K562 treated with DMSO at 1 percent for 24 hours (cell line): ENCODE measurements around the gene ERC1. TPM values are rescaled to one million over a fixed set of nuclear protein-coding genes. Genes with fewer than 3 reads are reported as not detected.

Source experiments
- total RNA-seq: library from RNA; unstranded; fragments of 300-600 nt; gene quantifications from 2 replicates; pipeline ENCODE4 v1.2.3, GENCODE V29; 2022; ENCODE audit warnings: low read depth; ENCODE audit not compliant: insufficient read depth

ERC1 gene
- 5.3 and 5.7 TPM in 2 replicates for total RNA-seq

DNA sequence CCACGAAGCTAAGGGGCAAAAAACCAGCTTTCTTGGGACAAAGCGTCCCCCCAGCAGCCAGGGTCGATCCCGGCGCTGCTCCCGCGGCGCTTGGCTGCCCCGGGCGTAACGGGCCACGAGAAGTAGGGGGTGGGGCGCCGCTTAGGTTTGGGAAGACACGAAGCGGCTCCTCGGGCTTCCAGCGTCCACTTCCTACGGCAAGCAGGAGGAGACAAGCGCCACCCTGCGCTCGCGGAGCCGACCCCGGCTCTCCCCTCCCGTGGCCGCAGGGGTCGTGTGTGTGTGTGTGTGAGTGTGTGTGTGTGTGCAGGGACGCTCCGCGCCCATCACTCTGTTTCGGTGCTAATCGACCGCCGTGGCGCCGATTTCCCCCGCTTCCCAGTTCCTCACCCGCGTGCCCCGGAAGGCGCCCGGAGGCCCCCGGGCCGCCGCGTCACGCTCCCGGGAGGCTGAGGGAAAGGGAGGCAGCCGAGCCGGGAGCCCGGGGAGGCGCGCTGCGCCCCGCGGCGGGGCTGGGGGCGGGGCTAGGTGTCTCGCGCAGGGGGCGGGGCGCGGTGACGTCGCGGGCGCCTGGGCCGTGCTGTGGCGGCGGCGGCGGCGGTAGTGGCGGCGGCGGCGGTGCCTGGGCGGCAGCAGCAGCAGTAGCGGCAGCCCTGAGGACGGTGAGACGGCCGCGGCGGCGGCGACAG, at the start of gene ERC1:
Gene ERC1, plus strand, starts transcription at position 563 of the 689 bp plus-strand sequence. CDS start 36,681 bp downstream, outside the sequence.

DNA sequence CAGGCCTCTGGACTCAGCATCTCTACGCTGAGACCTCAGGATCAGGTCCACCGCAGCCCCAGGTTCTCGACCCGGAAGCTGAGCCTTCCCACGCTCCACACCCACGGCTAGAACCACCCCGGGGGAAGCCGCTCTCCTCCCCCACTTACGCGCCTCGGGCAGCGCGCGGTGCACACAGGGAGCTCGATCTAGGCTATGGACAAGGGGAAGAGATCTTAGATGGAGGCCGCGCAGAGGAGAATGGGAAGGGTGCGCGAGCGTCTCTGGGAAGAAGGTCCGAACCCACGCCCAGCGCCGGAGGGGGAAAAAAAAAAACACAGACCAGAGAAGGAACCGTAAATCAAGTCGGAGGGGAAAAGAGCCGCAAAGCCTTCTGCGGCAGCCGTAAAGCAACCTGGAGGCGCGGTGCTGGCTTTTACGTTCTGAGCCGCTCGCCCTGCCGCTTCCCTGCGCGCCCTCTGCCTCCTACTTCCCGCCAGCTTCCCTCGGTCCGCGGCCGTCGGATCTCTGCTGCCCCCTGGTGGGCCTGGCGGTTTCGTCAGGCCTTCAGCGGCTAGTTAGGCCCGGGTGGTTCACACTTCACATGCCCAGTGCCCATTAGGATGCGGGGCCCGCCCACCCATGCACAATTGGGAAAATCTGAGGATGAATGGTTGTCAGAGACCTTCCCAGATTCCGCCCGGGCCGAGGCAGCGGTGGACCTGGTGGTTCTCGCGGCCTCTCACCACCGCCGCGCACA, 41.4 kb upstream of the ERC1 start, which contains the start of gene RAD52:
Gene RAD52, minus strand, starts transcription at position 242 of the 739 bp plus-strand sequence. CDS start 16,636 bp downstream, outside the sequence.

Other genes with a start within 250 kb of the ERC1 start
- 47.2 and 53.5 TPM in 2 replicates for gene WNK1, start 238.6 kb upstream of the ERC1 start, total RNA-seq
- 5.0 and 7.4 TPM in 2 replicates for gene RAD52, start 41.5 kb upstream of the ERC1 start, total RNA-seq